GM18511 (cell line): ENCODE measurements around the gene TAS2R16.

Source experiments
- ATAC-seq: cut with Tn5 transposase; IDR thresholded peaks from one replicate; pipeline ENCODE4 v1.9.1; 2021; ENCODE audit warnings: mild to moderate bottlenecking, moderate library complexity; ENCODE audit not compliant: unreplicated experiment

Gene TAS2R16, protein sequence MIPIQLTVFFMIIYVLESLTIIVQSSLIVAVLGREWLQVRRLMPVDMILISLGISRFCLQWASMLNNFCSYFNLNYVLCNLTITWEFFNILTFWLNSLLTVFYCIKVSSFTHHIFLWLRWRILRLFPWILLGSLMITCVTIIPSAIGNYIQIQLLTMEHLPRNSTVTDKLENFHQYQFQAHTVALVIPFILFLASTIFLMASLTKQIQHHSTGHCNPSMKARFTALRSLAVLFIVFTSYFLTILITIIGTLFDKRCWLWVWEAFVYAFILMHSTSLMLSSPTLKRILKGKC

DNA sequence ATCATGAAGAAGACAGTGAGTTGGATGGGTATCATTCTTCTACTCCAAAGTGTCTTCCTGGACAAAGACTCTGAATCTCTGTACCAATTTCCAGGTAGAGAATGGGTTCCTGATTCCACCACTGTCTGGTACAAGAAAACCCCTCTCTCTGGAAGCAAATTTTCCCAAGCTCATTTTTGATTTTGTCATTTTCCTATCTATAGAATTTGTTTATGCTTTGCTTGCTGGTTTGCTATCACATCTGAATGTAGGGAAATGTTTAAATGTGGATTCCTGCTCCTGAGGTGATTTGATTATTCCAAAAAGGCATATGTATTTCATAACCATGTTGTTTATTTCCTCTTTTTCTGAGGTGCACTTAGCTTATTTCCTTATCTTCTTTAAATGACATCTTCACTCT is at the start of gene TAS2R16:
TSS of gene TAS2R16 (minus strand) at position 101 of the 400 bp plus-strand sequence. CDS start at position 35, 66 bp downstream.
- ATAC-seq: no peak

DNA sequence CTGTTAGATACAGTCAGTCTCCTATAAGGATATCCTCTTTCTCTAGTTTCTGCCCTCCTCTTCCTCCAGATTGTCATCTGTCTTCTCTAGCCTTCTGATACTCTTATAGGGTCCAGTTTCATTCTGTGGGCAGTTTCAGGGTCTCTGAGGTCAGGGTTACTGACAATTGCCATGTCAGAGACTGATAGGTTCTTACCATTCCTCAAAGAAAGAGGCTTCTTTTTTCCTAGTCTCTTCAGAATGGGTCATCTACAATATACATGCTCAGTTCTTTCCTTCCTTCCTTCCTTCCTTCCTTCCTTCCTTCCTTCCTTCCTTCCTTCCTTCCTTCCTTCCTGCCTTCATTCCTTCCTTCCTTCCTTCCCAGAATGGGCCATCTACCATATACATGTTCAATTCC is 48.1 kb upstream of the TAS2R16 start:
- no peak for ATAC-seq

DNA sequence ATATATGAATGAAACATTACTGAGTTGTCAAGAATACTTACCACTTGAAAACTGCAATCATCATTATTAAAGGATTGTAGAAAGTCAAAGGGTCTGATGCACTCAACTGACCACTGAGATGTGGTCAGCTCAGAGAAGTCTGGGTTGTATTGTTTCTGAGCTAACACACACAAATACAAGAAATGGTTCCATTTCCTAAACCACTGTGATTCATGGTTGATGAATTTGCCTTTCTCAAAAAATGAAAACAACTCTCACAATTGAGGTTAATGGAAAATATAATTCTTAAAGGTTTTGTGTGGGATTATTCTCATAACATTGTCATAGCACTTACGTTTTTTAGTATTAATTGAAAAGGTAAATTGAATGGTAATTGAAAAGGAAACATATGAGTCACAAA is 45.6 kb upstream of the TAS2R16 start:
- no peak for ATAC-seq

DNA sequence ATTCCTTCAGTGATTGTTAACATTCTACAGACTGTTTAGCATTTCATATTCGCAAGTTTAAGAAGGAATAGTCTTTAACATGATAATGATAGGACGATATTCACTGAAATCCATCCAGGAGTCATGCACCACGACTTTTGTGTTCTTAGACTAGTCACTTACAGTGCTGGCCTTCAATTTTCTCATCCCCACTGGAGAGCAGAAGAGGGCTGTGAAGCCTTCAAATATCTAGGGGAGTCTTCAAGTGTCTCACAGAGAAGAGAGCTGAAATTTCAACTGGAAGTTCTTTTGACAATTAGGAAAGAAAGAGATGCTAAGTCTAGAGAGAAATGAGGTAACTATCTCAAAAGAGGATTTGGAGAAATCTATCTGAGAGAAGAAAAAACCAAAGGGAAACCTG is 43.8 kb upstream of the TAS2R16 start:
- ATAC-seq: no peak

DNA sequence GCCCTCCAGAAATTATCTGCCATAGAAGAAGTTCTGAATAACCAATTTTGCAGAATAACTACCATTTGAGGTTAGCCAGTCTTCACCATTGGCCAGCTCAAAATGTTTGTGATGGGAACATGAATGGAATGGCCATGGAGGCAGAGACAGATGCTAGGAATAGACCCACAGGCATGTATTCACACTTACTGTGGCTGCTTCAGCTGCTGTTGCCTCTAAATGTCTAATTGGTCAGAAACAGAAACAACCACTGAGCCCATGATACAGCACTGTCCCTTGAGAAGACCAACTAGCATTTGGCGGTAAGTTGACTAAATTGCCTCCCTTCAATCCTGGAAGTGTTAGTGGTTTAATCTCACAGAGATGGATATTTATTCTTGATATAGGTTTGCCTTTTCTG is 38.6 kb upstream of the TAS2R16 start:
- ATAC-seq: no peak

DNA sequence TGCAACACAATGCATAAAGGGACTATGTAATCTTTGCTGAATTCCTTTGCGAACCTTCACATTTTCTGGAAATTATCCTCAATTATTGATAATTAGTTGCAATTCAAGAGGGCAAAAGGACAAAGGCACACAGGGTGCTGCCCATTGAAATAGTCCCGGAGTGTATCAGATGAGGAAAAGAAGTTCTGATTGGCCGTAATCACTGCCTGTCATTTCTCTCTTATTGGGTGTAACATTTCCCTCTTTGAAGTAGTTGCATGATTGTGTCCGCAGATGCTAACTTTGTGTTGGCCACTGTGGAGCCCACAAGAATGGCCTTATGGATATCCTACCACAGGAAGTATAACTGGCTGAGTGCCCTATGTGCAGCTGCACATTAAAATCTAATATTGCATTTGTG is 35.1 kb upstream of the TAS2R16 start:
- ATAC-seq: no peak

DNA sequence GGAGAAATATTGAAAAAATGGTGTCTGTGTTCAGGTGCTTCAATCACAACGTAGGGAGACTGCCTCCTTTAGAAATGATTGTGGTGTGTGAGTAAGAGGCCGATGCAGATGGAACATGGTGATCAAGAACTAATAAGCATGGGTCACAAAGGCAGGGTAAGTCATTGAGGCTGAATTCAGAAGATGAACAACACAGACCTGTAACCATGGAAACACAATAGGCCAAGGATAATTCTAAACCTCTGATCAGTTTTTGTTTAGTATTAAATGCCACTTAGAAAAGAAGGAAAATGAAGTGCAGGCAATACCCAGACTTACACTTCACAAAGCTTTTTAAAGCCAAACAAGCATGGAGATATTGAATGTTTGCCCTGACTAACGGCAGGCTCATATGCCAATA is 32.8 kb upstream of the TAS2R16 start:
- no peak for ATAC-seq

DNA sequence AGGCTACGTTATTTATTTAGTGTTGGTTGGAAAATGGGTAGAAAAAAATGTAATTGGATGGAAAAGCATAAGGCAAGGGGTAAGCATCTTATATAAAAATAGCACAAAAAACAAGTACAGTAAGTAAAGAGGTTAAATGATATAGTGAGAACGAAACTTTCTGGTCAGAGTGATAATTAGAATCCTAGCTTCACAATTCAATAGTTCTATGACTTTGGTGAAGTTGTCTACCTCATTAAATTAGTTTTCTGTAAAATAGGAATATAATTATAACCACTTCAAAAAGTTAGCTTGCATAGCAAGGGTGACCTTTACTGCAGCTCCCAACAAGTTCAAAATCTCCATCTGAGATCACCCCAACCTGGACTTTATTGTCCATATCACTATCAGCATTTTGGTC is 30.8 kb upstream of the TAS2R16 start:
- ATAC-seq: no peak

DNA sequence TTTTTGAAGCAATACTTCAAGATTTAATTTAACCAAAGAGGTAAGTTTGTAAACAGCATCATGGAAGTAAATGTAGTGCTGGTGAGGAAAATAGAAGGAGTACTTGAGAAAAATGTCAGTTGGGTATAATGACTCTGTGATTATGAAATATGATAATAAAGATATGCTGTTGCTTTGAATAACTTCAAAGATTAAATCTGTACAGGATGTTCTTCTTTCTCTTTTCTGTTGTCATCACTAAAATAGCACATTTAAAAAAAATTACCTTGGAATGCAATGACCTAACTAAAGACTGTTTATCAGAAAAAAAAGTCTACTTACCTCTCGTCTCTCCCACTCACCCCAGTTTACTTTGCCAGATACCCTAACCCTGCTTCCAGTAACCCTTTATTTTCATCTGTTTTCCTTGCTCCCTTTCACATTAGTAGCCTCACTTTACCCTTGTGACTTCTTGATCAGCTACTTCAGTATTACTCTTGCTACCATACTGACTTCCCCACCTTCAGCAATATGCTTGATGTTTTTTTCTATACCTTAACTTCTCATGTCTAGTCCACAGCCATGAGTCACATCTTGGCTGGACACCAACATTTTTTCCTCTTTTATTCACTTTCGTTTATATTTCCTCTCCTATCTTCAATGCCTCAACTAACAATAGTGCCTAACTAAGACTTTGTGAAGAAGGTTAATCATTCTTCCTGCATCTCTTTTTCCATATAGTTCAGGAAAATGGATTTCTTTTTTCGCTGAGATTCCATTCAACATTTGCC is 29.7 kb upstream of the TAS2R16 start:
- ATAC-seq: no peak

DNA sequence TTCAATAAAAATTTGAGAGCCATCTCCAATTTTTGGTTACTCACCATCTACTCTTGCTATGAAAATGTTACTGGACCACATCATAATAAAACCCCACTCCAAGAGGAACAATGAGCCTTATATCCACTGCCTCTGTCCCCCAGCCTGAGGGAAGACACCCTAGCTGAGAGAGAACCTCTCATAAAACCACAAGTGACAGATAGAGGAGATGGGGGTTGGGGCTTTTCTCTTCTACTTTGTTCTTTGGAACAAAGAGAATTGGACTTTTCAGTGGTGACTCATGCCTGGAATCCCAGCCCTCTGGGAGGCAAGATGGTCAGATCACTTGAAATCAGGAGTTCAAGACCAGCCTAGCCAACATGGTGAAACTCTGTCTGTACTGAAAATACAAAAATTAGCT is 27.6 kb upstream of the TAS2R16 start:
- ATAC-seq: no peak

DNA sequence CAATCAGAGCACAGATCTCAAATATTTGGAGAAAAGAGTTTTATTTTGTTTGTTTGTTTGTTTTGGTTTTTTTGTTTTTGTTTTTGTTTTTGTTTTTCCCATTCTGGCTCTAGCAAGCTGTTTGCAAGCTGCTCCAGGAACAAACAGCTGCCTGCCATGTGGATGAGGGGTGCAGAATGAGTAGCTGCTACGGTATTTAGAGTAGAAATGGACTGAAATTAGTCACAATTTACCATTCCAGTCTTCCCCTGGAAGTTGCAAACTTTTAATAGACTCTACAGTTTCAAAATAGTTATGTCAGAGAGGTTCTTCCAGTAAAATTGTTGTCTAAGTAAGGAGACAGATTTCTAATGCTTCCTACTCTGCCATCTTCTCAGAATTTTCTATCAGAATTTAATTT is 27.1 kb upstream of the TAS2R16 start:
- no peak for ATAC-seq

DNA sequence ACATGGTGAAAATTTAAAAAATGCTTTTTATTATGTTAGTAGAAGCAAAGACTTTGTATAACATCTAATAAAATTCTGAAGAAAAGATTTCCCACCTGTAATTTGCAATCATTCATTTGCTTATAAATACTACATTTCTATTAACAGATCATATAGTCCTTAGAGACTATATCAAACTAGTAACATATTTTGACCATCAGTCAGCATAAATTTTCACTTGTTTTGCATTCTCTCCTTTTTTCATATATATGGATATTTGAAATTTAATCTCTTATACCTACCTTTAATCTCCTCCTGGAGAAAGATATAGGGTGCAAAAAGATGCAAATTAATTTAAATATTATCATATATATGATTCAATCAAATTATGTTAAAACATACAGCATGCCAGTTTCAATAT is 16.9 kb upstream of the TAS2R16 start:
- no peak for ATAC-seq

DNA sequence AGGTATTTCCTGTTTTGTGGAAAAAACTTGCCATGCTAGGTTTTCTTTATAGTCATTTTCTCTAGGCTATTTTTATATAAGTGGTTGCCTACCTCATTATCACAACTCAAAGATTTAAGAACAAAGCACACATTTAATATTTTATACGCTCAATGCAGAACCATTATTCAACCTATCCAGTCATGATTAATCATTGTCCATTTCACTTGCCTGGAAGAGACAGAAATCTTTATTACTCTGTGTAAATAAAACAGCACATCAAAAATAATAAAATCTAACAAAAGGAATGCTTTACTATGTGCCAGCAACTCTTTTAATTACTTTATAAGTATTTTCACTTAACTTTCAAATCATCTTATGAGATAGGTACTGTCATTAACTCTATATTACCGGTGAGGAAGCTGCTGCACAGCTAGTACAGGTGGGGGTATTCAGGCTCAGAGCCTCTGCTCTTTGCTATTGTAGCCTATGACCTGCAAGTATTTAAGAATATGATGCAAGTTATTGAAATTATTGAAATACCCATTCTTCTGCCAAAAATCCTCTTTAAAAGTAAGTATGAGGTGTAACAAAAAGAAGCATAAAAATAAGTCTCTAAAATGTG is 16.4 kb upstream of the TAS2R16 start:
- no peak for ATAC-seq

DNA sequence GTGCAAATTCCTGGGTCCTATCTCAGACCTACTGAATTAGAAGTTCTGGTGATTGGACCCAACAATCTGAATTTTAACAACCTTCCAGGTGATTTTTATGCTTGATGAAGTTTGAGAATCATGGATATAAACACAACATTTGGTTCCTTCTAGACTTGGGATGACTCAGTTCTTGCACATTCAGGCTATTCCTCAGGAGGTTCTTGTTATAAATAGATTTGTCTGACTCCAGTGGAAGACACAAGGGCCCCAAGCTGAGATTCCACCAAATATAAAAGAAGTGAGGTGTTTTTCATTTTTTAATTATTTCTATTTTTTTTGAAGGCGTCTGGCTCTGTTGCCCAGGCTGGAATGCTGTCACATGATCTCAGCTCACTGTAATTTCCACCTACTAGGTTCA is 9.4 kb upstream of the TAS2R16 start:
- no peak for ATAC-seq

DNA sequence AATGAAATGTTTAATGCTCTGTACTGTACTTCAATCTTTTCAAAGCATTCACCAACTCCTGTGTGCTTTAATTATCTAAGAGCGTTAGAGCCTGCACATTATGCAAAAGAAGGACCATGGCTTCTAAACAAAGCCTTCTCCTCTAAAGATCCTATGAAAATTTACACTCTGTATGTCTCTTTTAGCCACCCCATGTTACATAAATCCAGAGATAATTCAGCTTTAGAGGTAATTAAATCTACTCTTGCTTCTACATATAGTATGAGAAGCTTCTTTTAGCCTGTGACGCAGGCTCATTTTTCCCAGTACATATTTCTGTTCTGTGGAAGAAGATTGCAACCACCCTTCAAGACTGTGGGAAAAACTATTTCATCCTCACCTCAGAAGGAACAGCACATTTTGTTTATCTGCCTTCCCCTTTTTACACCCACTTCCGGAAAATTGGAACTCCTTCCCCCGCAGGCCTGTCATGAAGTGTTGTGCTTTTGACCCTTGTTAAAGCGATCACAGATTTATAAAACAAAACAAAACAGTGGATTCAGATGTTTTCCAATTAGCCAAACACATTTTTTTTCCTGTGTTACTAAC is 8.1 kb upstream of the TAS2R16 start:
- ATAC-seq: no peak

DNA sequence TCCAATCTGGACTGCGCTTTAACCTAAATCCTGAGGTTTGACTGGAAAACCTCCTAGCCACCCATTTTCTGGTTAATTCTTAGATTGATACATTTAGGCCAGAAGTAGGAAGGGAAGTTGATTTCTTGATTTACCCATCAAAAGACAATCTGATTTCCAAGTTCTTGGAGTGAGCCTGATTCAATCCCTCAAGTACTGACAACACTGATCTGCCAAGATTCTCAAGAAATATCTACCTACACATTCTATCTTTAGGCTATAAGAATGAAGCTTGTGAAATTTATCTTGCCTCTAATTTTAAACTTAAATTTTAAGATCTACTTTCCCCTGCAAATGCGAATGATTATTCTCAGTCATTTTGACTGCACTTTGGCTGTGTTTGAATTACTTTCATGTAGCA is 5.9 kb downstream of the TAS2R16 start:
- ATAC-seq: no peak

DNA sequence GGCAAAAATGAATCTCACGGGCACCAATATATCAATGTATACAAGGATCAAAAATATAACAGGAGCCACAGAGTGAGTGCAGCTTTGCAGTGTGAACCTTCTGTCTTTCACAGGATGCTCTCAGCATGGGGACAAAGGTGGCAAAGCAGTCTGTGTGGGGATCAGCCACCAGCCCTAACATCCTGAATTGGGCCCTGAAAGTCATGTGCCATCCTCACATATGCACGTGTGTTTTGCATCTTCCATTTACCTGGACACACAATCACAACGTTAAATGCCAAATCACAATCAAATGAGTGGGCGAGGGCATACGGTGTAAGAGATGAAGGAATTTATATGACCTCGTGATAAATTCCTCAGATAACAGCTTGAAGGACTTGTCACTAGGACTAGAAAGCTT is 6.5 kb downstream of the TAS2R16 start:
- ATAC-seq: no peak

DNA sequence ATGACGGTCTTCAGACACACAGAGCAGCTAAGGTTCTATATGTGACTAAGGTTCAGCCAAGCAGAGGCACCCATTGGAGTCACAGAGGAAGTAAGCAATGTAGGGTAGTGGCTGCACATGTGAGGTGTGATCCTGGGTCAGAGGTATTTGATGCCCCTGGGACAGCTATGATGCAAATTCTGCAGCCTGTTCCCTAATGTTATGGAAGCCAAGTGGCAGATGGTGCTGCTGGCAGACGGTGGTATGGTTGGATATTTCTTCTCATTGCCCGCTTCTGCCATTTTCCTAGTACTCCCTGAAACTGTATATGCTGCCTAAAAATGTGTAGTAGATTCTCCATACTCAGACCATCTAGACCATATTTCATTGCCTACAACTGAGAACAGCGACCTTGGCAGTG is 7.2 kb downstream of the TAS2R16 start:
- no peak for ATAC-seq

DNA sequence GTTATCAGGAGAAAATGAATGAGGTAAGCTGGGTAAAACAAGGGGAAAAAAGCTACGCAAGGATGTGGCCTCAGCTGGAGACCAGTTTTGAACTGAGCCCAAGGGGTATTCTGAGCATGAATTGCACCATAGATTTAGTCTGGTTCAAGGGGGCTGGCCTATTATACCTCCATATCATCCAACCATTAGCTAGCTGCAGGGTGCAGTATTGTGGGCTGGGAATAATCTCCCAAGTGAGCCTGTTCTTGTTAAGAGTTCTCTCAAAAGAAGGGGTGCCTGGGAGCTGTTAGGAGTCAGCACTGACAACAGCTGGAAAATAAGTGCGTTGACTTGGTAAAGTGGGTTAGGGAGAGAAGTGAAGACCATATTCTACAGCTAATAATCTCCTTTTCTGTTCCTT is 8.0 kb downstream of the TAS2R16 start:
- no peak for ATAC-seq

DNA sequence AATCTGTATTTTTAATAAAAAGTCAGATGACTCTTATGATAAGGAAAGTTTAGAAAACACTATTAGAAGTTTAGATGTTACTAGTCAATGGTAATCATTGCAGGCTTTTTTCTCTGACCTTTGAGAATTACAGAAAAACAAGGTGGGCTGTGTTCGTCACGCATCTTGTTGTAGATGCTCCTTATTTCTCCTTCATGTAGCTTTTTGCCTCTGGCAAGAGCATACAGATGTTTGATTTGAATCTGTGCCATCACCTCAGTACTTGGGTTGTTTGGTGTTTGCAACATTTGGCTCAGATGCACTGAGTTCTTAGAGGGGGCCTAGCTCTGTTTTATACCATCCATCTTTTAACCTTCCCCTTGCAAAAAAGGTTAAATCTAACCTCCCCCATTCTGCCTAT is 11.5 kb downstream of the TAS2R16 start:
- ATAC-seq: no peak

DNA sequence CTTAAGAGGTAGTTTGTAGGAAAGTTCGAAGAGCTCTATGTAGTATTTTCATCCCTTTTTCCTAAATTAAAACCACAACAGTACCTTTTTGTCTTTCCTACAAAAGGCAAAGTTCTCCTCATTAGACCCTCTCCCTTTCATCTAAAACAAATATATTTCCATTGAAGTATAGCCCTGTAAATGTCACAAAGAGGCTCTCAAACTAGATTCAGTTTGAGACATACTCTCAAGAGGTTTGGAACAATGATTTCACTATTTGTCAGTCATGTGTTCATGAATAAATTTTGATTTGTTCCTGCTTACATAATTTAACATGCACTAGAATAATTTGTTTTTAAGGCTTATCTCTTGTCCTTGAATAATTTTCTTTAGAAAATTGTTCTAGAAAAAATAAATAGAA is 12.2 kb downstream of the TAS2R16 start:
- ATAC-seq: no peak

DNA sequence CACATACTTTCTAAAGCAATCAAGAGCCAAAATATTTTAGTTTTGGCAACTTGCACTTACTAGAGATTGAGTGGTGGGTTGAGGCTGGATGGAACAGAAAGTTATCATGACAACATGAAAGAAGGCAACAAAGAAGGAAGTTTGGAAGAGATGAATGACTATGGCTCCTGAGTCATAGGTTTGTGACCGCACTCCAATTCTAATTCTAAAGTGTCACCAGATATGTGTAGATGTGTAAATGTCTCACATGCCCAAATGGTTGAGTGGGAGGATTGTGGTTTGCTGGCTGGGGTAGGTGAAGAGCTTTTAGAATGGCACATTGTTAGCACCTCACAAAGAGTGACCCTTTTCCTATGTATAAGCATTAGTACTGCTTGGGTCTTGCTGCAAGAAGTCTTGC is 20.2 kb downstream of the TAS2R16 start:
- no peak for ATAC-seq
